GM19397 (cell line): Measurements from ENCODE around the gene NOP9.

Source experiments
- ATAC-seq: cut with Tn5 transposase; IDR thresholded peaks from one replicate; pipeline ENCODE4 v1.9.1; 2021; ENCODE audit warnings: mild to moderate bottlenecking, moderate library complexity; ENCODE audit not compliant: unreplicated experiment

Gene NOP9

DNA sequence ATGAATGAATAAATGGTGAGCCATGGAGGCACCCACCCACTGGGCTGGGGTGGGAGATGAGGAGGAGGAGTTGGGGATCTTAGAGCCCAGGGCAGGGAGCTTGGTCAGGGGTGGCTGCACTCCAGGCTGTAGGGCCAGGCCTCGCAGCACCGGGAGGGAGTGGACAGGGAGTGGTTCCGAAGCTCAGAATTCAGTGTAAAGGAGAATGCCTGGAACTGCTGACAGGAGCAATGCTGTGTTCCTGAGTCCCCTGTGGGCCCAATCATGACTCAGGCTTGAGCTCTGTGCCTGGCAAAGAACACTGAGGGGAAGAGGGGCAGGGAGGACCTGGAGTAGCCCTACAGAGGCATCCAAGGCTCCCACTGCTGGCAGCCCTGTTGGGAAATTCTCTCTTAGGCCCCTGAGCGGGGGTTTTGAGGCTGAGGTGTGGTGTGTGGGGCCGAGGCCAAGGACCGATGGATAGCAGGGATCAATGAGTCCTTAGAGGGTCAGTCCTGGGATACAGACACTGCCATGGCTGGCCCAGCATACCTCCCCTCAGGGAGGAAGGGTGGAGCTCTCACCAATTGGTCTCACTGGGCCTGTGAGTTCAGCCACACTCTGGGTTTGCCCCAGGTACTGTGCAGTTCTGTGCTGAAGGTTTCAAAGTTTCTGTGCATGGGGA lies 18.7 kb upstream of the NOP9 start:
- ATAC-seq, result no peak

DNA sequence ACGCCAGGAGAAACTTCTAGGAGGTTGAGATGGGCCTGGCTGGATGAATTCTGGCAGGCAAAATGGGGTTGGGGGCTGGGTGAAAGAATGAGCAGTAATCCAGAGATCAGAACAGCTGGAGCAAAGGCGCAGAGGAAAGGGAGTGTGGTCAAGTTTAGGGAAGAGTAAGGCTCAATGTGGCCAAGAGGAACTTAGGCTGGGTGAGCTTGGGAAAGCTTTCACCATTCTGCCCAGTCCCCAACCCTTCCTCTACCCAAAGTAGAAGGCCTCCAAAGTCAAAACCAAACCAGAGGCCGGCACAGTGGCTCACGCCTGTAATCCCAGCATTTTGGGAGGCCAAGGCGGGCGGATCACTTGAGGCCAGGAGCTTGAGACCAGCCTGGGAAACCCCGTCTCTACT lies 18.0 kb upstream of the NOP9 start:
- no peak for ATAC-seq

DNA sequence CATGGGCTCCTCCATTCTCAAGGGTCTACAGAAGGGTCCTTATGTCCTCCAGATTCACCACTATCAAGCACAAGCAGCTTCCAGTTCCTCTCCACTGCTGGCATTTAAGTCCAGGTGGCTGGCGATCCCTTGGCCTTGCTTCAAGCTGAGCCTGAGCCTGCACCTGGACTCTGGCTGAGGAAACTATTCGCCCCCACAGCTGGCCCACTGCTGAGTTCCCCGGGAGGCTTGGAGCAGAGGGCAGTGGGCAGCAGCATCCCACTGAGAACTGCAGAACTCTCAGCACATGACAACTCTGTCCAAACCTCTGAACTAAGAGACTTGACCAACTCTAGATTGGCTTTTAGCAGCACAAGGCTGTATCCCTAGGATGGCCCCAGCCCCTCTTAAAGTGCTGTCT lies 16.9 kb upstream of the NOP9 start:
- ATAC-seq, result no peak

DNA sequence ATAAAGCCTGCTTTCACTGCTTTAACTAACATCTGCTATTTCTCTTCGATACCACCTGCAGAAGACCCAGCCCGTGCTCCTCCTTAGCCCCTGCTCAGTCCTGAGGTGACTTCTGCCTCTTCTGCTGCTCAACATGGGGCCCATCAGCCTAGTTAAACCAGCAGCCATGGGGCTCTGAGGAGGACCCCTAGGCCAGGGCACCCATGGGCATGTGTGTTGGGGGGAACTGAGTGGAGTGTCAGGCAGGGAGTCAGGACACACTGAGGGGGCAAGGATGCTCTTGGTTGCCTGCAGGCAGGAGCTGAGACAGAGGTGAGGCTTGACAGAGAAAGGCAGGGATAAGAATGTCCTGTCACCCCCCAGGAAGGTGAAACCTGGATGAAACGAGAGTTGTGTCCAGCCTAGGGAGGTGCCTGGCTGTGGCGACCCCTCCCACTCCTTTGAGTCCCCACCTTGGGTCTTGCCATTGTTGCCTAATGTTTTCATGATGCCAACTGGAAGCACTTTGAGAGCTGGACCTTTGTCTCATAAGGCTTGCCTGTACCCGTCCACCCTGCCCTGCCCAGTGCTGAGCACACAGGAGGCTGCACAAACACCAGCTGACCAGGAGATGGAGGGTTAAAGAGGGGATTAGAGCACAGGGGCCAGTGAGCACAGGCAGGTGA lies 15.7 kb upstream of the NOP9 start:
- no peak for ATAC-seq

DNA sequence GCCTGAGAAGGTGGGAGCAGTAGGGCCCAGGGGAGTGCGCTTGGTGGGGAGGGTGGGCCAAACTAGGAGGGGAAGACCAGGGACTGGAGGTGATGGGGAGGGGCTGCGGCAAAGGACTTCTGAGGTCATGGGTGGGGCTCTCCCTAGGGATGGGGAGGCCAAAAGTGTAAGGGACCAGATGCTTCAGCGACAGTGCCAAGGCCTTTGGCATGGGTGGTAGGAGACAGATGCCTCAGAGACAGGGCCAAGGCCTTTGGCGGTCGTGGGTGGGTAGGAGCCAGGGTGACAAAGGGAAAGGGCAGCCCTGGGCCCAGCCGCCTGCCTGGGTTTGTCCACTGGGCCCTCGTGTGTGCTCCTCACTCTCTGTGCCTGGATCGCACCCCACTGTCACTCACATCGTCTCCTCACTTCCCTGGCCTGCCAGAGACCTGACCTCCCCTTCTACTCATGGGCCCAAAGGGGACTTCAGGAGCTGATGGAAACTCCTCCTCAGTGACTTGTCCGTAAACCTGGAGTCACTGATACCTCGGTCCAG lies 15.1 kb upstream of the NOP9 start:
- no peak for ATAC-seq

DNA sequence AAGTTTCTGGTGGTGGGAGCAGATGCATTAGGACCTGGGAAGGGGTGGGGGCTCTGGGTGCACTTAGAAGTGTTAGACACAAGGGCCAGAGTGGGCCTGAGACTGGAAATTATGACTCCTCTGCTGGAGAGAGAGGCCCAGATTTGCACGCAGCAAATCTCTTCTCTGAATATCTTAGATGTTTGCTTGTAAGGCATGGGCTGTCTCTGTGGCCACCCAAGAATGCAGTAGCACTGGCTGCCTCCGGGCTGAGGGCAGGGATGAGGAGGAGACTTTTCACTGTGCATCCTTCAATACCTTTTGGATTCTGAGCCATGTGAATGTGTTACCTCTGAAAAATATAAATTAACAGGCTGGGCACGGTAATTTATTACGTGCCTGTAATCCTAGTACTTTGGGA lies 14.3 kb upstream of the NOP9 start:
- no peak for ATAC-seq

DNA sequence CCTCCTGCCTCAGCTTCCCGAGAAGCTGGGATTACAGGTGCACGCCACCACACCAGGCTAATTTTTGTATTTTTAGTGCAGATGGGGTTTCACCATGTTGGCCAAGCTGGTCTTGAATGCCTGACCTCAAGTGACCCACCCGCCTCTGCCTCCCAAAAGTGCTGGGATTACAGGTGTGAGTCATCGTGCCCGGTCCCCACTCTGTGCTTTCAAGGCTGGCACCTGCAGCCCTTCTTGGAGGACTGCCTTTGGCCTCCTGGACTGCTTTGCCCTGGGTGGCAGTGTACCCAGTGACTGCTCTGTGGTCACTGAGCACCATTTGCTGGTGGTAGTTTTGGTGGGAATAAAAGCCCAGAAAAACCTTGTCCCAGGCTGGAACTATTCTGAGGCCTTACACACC lies 12.7 kb upstream of the NOP9 start:
- no peak for ATAC-seq

DNA sequence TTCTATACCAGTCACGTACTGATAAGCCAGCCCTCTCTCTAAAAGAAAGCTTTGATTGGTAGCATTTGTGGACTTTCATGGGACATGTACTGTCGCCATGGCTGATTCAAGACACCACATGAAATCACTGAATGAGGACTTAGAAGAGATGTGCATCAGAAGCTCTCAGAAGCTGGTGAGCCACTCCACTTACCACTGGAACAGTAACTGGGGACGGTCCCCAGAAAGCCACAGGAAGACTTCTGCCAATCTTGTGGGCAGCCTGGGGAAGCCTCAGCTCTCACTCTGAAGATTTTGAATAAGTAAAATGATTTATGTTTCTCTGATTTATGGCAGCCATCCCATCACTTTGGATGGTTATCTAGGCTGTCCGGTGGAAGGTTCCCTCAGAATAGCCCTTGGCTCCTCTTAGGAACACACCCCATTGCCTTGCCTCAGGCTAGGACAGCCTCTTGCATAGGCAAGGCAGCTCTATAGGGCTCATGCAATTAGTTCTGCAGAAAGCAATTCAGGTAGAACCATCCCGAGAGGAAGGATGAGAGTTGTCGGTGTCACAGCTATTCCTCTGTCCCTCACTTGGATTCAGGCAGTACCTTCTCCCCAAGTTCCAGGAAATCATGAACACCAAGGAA lies 9.9 kb upstream of the NOP9 start:
- ATAC-seq, result no peak

DNA sequence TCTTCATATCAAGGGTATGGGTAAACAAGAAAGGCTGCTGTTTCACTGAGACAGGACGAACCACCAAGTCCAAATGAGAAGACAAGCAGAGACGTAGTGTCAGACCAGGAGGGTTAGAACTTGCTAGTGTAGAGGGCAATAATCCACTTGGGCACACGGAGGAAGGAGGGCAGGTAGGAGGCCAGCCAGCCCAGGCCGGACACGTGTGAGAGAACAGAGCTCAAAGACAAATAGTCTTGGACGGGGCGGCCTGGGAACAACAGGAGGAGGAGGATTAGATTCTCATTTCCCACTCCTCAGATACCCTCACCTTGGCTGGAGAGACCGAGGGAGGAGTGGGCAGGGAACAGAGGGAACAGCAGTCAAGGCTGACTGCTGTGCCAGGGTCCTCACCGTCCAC lies 8.9 kb upstream of the NOP9 start:
- no peak for ATAC-seq

DNA sequence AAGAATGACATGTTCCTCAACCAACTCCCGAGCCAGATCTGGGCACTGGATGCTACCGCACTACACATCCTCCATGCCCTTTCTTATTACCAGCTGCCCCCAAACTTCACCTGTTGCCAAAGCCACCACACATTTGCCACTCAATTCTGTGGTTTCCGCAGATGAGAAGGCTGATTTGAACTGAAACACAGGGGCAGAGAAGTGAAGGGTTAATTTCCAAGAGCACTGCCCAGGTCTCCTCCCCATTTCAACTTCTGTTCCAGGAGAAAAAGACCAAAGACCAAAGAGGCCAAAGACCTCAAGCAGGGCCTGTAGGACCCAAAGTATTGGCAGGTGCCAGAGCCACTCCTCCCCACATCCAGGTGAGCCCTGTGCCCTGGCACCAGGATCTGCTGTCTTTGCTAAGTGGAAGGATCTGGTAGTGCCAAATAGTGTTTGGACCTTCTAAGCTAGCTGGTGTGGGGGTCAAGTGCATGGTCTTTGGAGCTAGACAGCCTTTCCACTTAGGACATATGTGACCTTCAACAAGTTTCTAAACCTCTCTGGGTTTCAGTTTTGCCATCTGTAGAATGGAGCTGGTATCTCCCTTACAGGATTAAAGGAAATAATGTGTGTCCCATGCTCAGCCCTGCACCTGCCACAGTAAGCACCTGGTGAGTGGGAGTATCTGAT lies 8.1 kb upstream of the NOP9 start:
- no peak for ATAC-seq

DNA sequence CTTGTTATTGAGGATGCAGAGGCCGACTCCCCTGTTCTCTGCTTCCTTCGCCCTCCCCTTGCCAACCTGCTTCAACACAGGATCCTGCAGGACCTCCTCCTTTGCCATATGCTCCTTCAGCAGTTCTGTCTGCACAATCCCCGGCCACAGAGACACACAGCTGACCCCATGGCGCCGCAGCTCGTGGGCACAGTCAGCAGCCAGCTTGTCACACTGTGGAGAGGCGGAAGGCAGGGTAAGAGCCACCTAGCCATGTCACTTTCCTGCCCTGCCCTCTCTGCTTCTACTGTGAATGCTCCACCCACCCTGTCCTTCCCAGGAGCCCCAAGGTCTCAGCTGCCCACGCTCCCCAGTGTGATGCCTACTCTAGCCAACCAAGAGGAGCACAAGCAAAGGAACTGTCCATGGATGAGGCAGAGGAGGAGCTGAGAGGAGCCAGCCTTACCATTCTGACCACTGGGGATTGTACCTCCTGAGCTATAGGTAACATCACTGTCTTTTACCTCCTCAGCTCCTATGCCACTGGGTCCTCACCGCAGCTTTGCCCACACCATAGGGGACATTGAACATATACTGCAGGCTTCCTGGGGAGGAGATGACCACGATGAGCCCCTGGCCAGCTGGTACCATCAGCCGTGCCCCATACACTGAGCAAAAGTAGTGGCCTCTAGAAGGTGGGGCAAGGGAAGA lies 7.4 kb upstream of the NOP9 start:
- ATAC-seq, result no peak

DNA sequence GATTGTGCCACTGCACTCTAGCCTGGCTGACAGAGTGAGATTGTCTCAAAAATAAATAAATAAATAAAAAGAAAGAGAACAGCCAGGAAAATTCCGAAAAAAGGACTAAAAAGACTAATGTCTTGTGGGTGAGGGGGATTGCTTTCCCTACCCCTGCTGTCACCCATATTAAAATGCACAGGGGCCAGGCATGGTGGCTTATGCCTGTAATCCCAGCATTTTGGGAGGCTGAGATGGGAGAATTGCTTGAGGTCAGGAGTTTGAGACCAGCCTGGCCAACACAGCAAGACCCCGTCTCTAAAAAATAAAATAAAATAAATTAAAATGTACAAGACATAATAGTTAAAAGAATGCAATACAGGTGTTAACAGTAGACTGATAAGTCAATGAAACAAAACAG lies 6.1 kb upstream of the NOP9 start:
- no peak for ATAC-seq

DNA sequence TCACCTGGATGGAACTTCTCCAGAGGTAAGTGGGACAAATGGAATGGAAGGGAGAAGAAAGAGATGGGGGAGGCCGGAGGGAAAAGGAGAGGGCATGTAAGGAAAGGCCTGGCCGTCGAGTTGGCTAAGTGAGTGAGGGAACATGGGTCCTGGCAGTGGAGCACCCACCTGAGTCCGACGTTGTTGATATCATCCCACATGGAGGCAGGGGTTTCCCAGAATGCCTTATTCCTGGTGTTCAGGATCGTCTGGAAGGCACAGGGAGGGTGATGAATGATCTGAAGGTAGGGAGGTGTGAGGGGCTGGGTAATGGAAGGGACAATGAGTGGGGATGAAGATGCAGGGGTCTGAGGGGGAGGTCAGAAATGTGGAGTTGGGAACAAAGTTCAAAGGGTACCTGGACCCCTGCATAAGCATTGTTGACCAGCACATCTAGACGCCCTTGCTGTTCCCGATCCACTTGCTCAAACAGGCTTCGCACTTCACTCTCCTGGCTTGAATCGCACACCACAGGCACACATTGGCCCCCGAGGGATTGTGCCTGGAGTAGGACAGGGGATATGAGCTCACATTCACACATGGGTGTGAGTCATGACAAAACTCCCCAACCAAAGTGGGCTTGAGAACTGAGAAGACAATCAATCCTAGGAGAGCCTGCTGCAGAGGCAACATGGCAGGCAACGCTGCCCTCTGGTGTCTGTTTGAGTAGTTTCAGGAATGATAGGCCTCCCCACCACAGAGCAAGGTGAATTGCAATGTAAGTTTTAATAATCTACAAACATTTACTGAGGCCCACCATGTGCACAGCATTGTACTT lies 3.1 kb upstream of the NOP9 start:
- peak; percentile 45 for ATAC-seq

DNA sequence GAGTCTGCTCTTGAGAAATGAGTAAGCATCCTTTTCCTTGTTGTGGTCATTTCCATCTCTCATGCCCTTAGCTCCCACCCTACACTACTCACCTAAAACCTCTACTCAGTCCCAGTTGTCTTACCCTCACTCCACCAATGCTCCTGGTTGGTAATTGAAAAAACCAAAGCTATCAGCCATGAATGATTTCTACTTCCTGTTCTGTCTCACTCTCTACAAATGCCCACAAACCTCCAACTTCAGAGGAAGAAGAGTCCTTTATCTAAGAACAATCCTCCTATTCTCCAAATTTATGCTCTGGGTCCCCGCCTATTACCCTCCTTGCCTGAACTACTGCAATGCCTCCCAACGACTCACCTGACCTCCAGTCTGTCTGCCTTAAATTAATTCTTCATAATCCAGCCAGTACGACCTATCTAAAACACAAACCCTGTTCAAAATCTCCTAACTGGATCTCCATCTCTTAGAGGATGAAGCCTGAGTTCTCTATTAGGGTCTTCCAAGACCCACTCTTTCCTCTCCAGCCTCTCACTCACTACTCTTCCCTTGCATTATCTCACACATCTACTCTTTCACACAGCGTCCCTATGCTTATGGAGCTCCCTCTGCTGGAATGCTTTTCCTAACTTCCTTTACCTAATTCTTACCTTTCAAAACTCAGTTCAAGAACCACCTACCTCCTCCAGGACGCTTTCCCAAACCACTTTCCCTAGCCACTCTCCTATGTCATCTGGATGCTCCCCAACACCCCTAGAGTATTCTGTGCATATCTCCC lies 2.3 kb upstream of the NOP9 start:
- peak; percentile 15 for ATAC-seq

DNA sequence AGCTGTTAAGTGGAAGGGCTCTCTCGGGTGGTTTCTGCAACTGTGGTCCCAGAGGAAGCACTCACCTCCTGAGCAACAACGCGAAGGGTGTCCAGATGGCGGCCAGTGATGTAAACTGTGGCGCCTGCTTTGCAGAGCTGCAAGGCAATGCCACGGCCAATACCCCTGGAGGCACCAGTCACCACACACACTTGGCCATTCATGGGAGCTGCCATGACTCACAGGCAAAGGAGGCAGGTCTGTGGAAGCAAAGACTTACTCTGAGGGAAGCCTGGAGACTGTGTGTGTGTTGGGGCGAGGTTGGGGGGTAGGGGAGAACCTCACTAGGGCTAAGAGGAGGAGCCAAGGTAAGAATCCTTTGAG lies 777 bp upstream of the NOP9 start:
- ATAC-seq, result no peak

DNA sequence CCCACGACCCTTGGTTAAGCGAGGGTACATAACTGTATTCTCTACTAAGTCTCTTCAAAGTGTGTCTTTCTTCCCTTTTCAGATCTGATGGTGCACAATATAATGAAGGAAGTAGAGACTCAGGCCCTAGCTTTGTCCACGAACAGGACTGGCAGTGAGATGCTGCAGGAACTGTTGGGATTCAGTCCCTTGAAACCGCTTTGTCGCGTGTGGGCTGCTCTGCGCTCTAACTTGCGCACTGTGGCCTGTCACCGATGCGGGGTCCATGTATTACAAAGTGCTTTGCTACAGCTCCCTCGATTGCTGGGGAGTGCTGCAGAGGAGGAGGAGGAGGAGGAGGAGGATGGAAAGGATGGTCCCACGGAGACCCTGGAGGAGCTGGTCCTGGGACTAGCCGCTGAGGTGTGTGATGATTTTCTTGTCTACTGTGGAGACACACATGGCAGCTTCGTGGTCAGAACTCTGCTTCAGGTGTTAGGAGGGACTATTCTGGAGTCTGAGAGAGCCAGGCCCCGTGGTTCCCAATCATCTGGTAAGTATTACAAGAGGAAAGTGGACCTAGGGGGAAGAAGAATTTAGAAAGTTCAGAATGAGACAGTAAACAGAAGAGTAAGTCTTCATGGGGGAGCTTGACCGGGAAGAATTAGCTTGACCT lies 803 bp downstream of the NOP9 start:
- no peak for ATAC-seq

DNA sequence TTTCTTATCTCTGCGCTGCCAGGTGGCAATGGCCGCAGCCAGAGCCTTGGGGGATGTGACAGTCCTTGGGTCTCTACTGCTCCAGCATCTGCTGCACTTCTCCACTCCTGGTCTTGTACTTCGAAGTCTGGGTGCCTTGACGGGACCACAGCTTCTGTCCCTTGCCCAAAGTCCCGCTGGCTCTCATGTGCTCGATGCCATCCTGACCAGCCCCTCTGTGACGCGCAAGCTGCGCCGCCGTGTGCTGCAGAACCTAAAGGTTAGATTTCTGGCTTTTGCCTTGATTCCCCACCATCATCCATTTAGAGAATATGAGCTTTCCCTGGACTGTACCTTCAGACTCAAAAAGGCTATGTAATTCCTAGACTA lies 4.4 kb downstream of the NOP9 start:
- ATAC-seq, result no peak

DNA sequence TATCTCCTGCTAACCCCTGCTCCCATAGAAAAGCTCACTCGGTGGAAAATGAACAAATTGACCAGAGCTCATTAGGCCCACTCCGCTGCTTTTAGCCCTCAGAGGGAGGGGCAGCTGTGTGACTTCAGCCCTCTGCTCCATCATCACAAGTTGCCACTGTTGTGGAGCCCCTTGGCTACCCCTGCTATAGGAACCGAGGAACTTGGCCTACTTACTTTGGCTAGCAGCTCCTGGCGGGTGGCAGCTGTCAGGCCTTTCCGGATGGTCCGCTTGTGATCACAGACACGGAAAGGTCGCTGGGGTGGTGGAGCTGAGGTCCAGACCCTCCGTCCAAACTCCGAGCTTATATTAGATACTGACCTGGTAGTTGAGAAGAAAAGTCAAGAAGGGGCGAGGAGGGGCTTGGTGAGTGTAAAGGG lies 7.5 kb downstream of the NOP9 start:
- no peak for ATAC-seq
